Measurements from ENCODE around the gene CNR2. TPM values are rescaled to one million over a fixed set of nuclear protein-coding genes. Genes with fewer than 3 reads are reported as not detected.
A peak's percentile ranks its signal among the peaks of the same experiment; 100 is the strongest.

CNR2 gene
- total RNA-seq, 6 experiments from 2014 or later, result not detected

GRCh38 chr1:23825076-23825761, 87.9 kb downstream of the CNR2 start, which contains the start of gene HMGCL:
TSS of gene HMGCL (minus strand) at chr1:23825429. CDS start at chr1:23825415, 14 bp downstream.
- Mint-ChIP-seq H3K27ac (peak within 1 kb of the TSS; percentile 96), H3K36me3 (ENCODE audit: low read depth) (no peaks in the 10 kb centered on the region; the same call in 1 of the 2 replicates), H3K4me3 (peak within 1 kb of the TSS; percentile 100), H3K4me1 (ENCODE audit: low read depth) (peaks cover 17% of the 10 kb centered on the region), H3K27me3 (ENCODE audit: insufficient read depth) (no peaks in the 10 kb centered on the region), H3K9me3 (no peaks in the 10 kb centered on the region)
- DNase-seq, result peak; percentile 80
- TF ChIP-seq CTCF (IDR thresholded peaks at IDR 0.05), result no peak

- Mint-ChIP-seq H3K27me3 (ENCODE audit: insufficient read depth) (no peaks in the 10 kb centered on the region), H3K9me3 (no peaks in the 10 kb centered on the region), H3K36me3 (ENCODE audit: low read depth) (no peaks in the 10 kb centered on the region; the same call in 1 of the 2 replicates), H3K4me1 (ENCODE audit: low read depth) (peaks cover 17% of the 10 kb centered on the region), H3K4me3 (peak overlapping the region; percentile 100), H3K27ac (peak overlapping the region; percentile 96)
- DNase-seq, result no peak
- TF ChIP-seq CTCF (IDR thresholded peaks at IDR 0.05), result no peak
Observed at GRCh38 chr1:23824711-23825075, 88.5 kb downstream of the CNR2 start.

GRCh38 chr1:23823767-23824166, 89.4 kb downstream of the CNR2 start:
- no peaks in the 10 kb centered on the region for H3K27me3 Mint-ChIP-seq (ENCODE audit: insufficient read depth)
- no peak for DNase-seq
- H3K27ac Mint-ChIP-seq, result no peak overlapping the region
- H3K4me1 Mint-ChIP-seq (ENCODE audit: low read depth), result peaks cover 17% of the 10 kb centered on the region
- TF ChIP-seq CTCF (IDR thresholded peaks at IDR 0.05), result no peak
- no peaks in the 10 kb centered on the region for H3K9me3 Mint-ChIP-seq
- no peaks in the 10 kb centered on the region; the same call in 1 of the 2 replicates for H3K36me3 Mint-ChIP-seq (ENCODE audit: low read depth)
- peak overlapping the region; percentile 100 for H3K4me3 Mint-ChIP-seq

Small RNAs within 50 kb of the gene (microRNA-seq; reads per million reads assigned to microRNA genes)
- not detected for gene MIR378F

Other genes starting within 250 kb of the CNR2 start
- gene RPL11, start 221.6 kb downstream of the CNR2 start, total RNA-seq (2021; fragmentation: NEBNext Ultra II Directional; extraction: Animal tissue kit (Norgen Biotek cat#: 25700)), result 1,000 to 10,000 TPM in 3 of 6 experiments, 100 to 1,000 TPM in 3; 866 to 1,109 (median 1,001) TPM
- gene ELOA, start 169.9 kb downstream of the CNR2 start, total RNA-seq (2021; fragmentation: NEBNext Ultra II Directional; extraction: Animal tissue kit (Norgen Biotek cat#: 25700)), result 10 to 100 TPM; 55.5 to 72.6 (median 59.9) TPM
- gene PITHD1, start 134.9 kb downstream of the CNR2 start, total RNA-seq (2021; fragmentation: NEBNext Ultra II Directional; extraction: Animal tissue kit (Norgen Biotek cat#: 25700)), result 10 to 100 TPM; 41.8 to 45.7 (median 44.8) TPM
- gene LYPLA2, start 122.2 kb downstream of the CNR2 start, total RNA-seq (2021; fragmentation: NEBNext Ultra II Directional; extraction: Animal tissue kit (Norgen Biotek cat#: 25700)), result 10 to 100 TPM; 55.7 to 65.0 (median 59.8) TPM
- gene GALE, start 112.6 kb downstream of the CNR2 start, total RNA-seq (2021; fragmentation: NEBNext Ultra II Directional; extraction: Animal tissue kit (Norgen Biotek cat#: 25700)), result 10 to 100 TPM; 30.9 to 34.6 (median 33.5) TPM
- 10 to 100 TPM; 20.2 to 22.9 (median 21.7) TPM for gene HMGCL, start 87.9 kb downstream of the CNR2 start, total RNA-seq (2021; fragmentation: NEBNext Ultra II Directional; extraction: Animal tissue kit (Norgen Biotek cat#: 25700))
- gene FUCA1, start 45.1 kb downstream of the CNR2 start, total RNA-seq (2021; fragmentation: NEBNext Ultra II Directional; extraction: Animal tissue kit (Norgen Biotek cat#: 25700)), result 1 to 10 TPM; 4.1 to 6.7 (median 5.8) TPM
- 10 to 100 TPM; 59.5 to 76.4 (median 64.0) TPM for gene PNRC2, start 46.5 kb upstream of the CNR2 start, total RNA-seq (2021; fragmentation: NEBNext Ultra II Directional; extraction: Animal tissue kit (Norgen Biotek cat#: 25700))
- 100 to 1,000 TPM in 1 of 6 experiments, 10 to 100 TPM in 5; 84.5 to 100 (median 94.8) TPM for gene SRSF10, start 67.0 kb upstream of the CNR2 start, total RNA-seq (2021; fragmentation: NEBNext Ultra II Directional; extraction: Animal tissue kit (Norgen Biotek cat#: 25700))
- gene MYOM3, start 198.8 kb upstream of the CNR2 start, total RNA-seq (2021; fragmentation: NEBNext Ultra II Directional; extraction: Animal tissue kit (Norgen Biotek cat#: 25700)), result under 1 TPM in 3 of 6 experiments, not detected in 3; 0.03 to 0.05 (median 0.05) TPM
- gene IL22RA1, start 229.8 kb upstream of the CNR2 start, total RNA-seq (2021; fragmentation: NEBNext Ultra II Directional; extraction: Animal tissue kit (Norgen Biotek cat#: 25700)), result not detected